HL-60 (cell line): ENCODE data around the gene SLC25A23.

Source experiments
- CTCF ChIP-seq: IDR thresholded peaks from one replicate; pipeline ENCODE4 v1.5.1; 2011; ENCODE audit warnings: low read length, control low read depth, inconsistent platforms; ENCODE audit not compliant: insufficient read depth
- REST ChIP-seq: IDR thresholded peaks from 2 replicates; pipeline ENCODE4 v1.6.1; 2012; ENCODE audit warnings: low read depth; ENCODE audit not compliant: insufficient replicate concordance

- TF ChIP-seq CTCF, result no peak
- TF ChIP-seq REST, result no peak
Observed at GRCh38 chr19:6457958-6458694, 1.5 kb downstream of the SLC25A23 start.
